ENCODE data around the gene FARS2. TPM values are rescaled to one million over a fixed set of nuclear protein-coding genes. Genes with fewer than 3 reads are reported as not detected.

FARS2 gene
- total RNA-seq, 4 donors from 2014 or later, result 8.3 to 18.5 (median 13.0) TPM

DNA sequence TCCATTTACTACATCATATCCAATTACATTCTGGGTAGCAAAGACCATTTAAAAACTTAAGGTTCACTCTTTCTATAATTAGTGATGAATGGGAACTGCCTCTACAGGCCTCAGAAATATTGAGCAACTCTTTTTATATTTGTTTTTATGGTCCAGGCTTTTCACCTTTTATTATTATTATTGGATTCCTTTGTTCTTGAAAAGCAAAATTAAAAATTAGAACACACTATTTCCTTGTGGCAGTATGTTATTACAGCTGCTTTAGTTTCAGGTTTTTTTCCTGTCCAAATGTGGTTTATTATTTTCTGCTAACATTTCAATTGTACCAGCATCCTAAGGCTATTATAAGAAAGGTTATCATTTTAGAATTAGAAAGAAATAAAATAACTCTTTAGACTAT is 150.1 kb downstream of the FARS2 start:
- H3K4me3 ChIP-seq, result no peak overlapping the region
- no peaks in the 10 kb centered on the region for H3K27me3 ChIP-seq
- H3K36me3 ChIP-seq, result no peaks in the 10 kb centered on the region
- no peak for DNase-seq
- TF ChIP-seq, protein P1, sequence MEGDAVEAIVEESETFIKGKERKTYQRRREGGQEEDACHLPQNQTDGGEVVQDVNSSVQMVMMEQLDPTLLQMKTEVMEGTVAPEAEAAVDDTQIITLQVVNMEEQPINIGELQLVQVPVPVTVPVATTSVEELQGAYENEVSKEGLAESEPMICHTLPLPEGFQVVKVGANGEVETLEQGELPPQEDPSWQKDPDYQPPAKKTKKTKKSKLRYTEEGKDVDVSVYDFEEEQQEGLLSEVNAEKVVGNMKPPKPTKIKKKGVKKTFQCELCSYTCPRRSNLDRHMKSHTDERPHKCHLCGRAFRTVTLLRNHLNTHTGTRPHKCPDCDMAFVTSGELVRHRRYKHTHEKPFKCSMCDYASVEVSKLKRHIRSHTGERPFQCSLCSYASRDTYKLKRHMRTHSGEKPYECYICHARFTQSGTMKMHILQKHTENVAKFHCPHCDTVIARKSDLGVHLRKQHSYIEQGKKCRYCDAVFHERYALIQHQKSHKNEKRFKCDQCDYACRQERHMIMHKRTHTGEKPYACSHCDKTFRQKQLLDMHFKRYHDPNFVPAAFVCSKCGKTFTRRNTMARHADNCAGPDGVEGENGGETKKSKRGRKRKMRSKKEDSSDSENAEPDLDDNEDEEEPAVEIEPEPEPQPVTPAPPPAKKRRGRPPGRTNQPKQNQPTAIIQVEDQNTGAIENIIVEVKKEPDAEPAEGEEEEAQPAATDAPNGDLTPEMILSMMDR (IDR thresholded peaks at IDR 0.05), result no peak
- TF ChIP-seq POLR2A (IDR thresholded peaks at IDR 0.05), result no peak
- no peaks in the 10 kb centered on the region for H3K9me3 ChIP-seq
- no peaks in the 10 kb centered on the region for H3K4me1 ChIP-seq
- no peak overlapping the region for H3K27ac ChIP-seq
- intact Hi-C loops (cut with DNase I), result no loop called here

DNA sequence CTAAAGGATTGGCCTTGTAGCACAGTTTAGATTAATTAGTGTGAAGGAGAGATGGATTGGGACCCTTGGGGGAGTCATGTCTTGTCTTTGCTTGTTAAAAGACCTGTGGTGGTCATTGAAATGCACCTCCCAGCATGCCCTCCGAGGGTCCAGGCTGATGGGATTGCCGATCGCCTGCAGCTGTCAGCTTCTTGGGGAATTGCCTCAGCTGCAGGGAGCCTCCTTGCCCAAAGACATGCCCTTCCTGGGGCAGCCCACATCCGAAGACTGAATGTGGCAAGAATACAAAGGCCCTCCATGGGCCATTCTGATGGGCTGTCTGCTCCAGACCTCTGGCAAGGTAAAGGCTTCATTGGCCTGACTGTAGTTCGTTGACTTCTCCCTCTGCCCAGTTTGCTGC is 150.7 kb downstream of the FARS2 start:
- TF ChIP-seq, protein P1 (IDR thresholded peaks at IDR 0.05), result no peak
- no peak for TF ChIP-seq POLR2A (IDR thresholded peaks at IDR 0.05)
- Histone ChIP-seq H3K36me3 (no peaks in the 10 kb centered on the region), H3K9me3 (no peaks in the 10 kb centered on the region), H3K27me3 (no peaks in the 10 kb centered on the region), H3K4me3 (no peak overlapping the region), H3K27ac (no peak overlapping the region), H3K4me1 (no peaks in the 10 kb centered on the region)
- intact Hi-C loops (cut with DNase I), result no loop called here
- WGBS, 2 donors, result 50 to 94% methylated on average over 2 to 3 of the region's 5 CpGs
- DNase-seq, result no peak

DNA sequence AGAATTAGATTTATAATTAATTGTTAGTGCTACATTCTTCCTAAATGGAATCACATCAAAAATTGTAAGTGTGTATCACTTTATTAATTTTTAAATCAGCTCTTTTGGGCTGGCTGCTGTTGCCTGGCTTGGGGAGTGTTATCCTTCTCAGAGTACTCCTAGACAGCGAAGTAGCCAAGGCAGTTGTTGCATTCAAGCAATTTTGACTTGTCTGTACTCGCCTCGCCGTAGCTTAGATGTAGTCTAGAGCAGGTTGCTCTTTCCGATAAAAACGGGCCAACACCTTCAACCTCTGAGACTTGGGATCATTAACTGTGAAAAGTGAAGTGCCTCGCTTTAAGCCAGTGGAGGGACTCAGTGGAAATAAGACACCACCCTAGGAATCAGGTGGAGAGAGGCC is 151.3 kb downstream of the FARS2 start:
- Histone ChIP-seq H3K4me1 (no peaks in the 10 kb centered on the region), H3K27me3 (no peaks in the 10 kb centered on the region), H3K4me3 (no peak overlapping the region), H3K36me3 (no peaks in the 10 kb centered on the region), H3K9me3 (no peaks in the 10 kb centered on the region), H3K27ac (no peak overlapping the region)
- TF ChIP-seq, protein P1 (IDR thresholded peaks at IDR 0.05), result no peak
- TF ChIP-seq POLR2A (IDR thresholded peaks at IDR 0.05), result no peak
- 41 to 62% methylated on average over 7 of the region's 7 CpGs for WGBS, 2 donors
- intact Hi-C loops (cut with DNase I), result no loop called here
- DNase-seq, result no peak

DNA sequence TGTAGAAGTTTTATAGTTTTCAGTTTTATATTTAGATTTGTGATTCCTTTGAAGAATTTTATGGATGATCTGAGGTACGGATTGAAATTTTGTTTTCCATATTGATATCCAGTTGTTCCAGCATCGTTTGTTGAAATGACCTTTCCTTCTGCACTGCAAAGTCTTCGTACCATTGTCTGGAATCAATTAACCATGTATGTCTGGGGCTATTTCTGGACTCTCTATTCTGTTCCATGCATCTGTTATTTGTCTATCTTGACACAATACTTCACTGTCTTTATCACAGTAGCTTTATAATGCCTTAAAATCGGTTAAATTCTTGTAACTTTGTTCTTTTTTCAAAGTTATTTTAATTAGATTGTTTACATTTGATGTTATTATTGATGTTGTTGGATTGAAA is 154.9 kb downstream of the FARS2 start:
- intact Hi-C loops (cut with DNase I), result no loop called here
- no peaks in the 10 kb centered on the region for H3K27me3 ChIP-seq
- H3K4me1 ChIP-seq, result no peaks in the 10 kb centered on the region
- H3K36me3 ChIP-seq, result no peaks in the 10 kb centered on the region
- TF ChIP-seq, protein P1 (IDR thresholded peaks at IDR 0.05), result no peak
- TF ChIP-seq POLR2A (IDR thresholded peaks at IDR 0.05), result no peak
- no peak for DNase-seq
- H3K9me3 ChIP-seq, result no peaks in the 10 kb centered on the region
- no peak overlapping the region for H3K27ac ChIP-seq
- no peak overlapping the region for H3K4me3 ChIP-seq
- 84 to 88% methylated on average over 4 of the region's 4 CpGs for WGBS, 2 donors

DNA sequence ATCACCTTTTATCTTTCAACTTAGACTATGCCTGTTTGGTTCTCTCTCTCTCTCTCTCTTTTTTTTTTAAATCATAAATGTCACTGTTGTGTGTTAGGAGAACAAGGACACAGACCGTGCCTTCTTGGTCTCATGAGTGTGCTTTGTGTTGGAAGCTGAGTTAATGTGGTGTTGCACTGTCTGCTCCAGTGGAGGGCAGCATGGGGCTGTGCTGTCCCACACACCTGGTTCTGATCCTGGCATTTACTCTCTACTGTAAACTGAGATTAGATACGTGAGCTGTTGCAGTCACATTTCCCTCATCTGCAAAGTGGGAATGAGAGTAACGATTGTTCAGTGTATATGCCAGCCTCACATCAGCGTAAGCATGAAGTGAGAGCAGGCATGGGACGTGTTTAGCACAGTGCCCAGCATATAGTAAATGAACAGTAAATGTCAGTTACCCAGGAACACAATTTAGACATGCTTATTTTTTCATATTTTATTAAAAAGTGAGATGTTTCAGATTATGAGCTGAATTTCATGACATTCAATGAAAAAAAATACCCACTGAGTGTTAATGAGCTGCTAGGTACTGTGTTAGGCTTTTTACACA is 161.1 kb downstream of the FARS2 start:
- H3K4me3 ChIP-seq, result no peak overlapping the region
- no peaks in the 10 kb centered on the region for H3K9me3 ChIP-seq
- H3K27ac ChIP-seq, result no peak overlapping the region
- TF ChIP-seq, protein P1 (IDR thresholded peaks at IDR 0.05), result peak in 5 of 6 experiments; percentile 26 to 66 (median 31)
- no peak for TF ChIP-seq POLR2A (IDR thresholded peaks at IDR 0.05)
- intact Hi-C loops (cut with DNase I), result no loop called here
- DNase-seq, result no peak
- WGBS, 2 donors, result 76 to 78% methylated on average over 5 of the region's 5 CpGs
- no peaks in the 10 kb centered on the region for H3K36me3 ChIP-seq
- H3K4me1 ChIP-seq, result no peaks in the 10 kb centered on the region
- H3K27me3 ChIP-seq, result no peaks in the 10 kb centered on the region

Measured in esophagus squamous epithelium (tissue), 5 donors.